Brain microvascular endothelial cell (primary cell): ENCODE results near the gene DYNLL2.

ENCODE experiments used
- DNase-seq: peaks from one replicate; pipeline ENCODE4 v3.0.0-alpha.2; 2020
- H3K27ac ChIP-seq: fragments of 250-450 bp; sonication (Bioruptor Pico); 2 replicates; pipeline ENCODE4 v1.5.1; 2020; ENCODE audit warnings: mild to moderate bottlenecking, moderate library complexity
- H3K27me3 ChIP-seq: fragments of 250-450 bp; sonication (Bioruptor Pico); replicated peaks from 2 replicates; pipeline ENCODE4 v1.5.1; 2020; ENCODE audit warnings: mild to moderate bottlenecking
- H3K36me3 ChIP-seq: fragments of 250-450 bp; sonication (Bioruptor Pico); replicated peaks from 2 replicates; pipeline ENCODE4 v1.5.1; 2020; ENCODE audit warnings: mild to moderate bottlenecking
- H3K4me3 ChIP-seq: 2 replicates; pipeline ENCODE4 v1.5.1; 2011; ENCODE audit warnings: low read depth, mild to moderate bottlenecking, control low read depth, low read length, moderate library complexity
- CTCF ChIP-seq: IDR thresholded peaks from 2 replicates; pipeline ENCODE4 v1.5.1; 2011; ENCODE audit warnings: low read depth, mild to moderate bottlenecking, moderate library complexity, low read length, control low read depth, inconsistent platforms; ENCODE audit errors: missing control alignments
- in situ Hi-C: cut with HindIII; loops from 2 replicates; pipeline ENCODE4 v1.10.0; 2017; ENCODE audit warnings: low sequenced_read_pairs, low pct_ligation_motif_present

DYNLL2 gene

GRCh38 chr17:58086953-58087352 lies 3.7 kb downstream of the DYNLL2 start:
- Histone ChIP-seq H3K4me3 (no peak overlapping the region), H3K36me3 (peaks cover 28% of the 10 kb centered on the region), H3K27me3 (no peaks in the 10 kb centered on the region), H3K27ac (no peak overlapping the region)
- TF ChIP-seq CTCF: no peak
- no peak for DNase-seq
- in situ Hi-C loops: no loop called here

- TF ChIP-seq CTCF: no peak
- Histone ChIP-seq H3K27me3 (no peaks in the 10 kb centered on the region), H3K36me3 (peaks cover 42% of the 10 kb centered on the region), H3K27ac (no peak overlapping the region), H3K4me3 (no peak overlapping the region)
- in situ Hi-C loops: no loop called here
- no peak for DNase-seq
Observed at GRCh38 chr17:58088624-58089023, 5.4 kb downstream of the DYNLL2 start.

GRCh38 chr17:58089111-58089510 lies 5.9 kb downstream of the DYNLL2 start:
- peaks cover 45% of the 10 kb centered on the region for H3K36me3 ChIP-seq
- H3K27me3 ChIP-seq: no peaks in the 10 kb centered on the region
- no peak for DNase-seq
- no peak for TF ChIP-seq CTCF
- no peak overlapping the region for H3K4me3 ChIP-seq
- no peak overlapping the region for H3K27ac ChIP-seq
- in situ Hi-C loops: no loop called here

GRCh38 chr17:58091024-58091567 lies 7.9 kb downstream of the DYNLL2 start:
- Histone ChIP-seq H3K27me3 (no peaks in the 10 kb centered on the region), H3K4me3 (no peak overlapping the region), H3K27ac (no peak overlapping the region), H3K36me3 (peaks cover 45% of the 10 kb centered on the region)
- TF ChIP-seq CTCF: no peak
- no peak for DNase-seq
- in situ Hi-C loops: no loop called here

GRCh38 chr17:58092101-58092796 lies 9.0 kb downstream of the DYNLL2 start:
- Histone ChIP-seq H3K27ac (no peak overlapping the region), H3K4me3 (no peak overlapping the region), H3K27me3 (no peaks in the 10 kb centered on the region), H3K36me3 (peaks cover 45% of the 10 kb centered on the region)
- in situ Hi-C loops: no loop called here
- no peak for TF ChIP-seq CTCF
- DNase-seq: no peak
